ENCODE results near the gene ESPN.

- TF ChIP-seq CTCF (IDR thresholded peaks at IDR 0.05) (no peak), POLR2A (IDR thresholded peaks at IDR 0.05) (no peak)
Observed at GRCh38 chr1:6391951-6392808, 32.4 kb upstream of the ESPN start.

Data from adrenal gland (tissue), 5 donors.